ENCODE measurements around the gene OTOG.

GRCh38 chr11:17591293-17591692, 44.2 kb downstream of the OTOG start:
- no peak for TF ChIP-seq CTCF (IDR thresholded peaks at IDR 0.05; ENCODE audit: insufficient read depth, low read length)
- TF ChIP-seq POLR2AphosphoS5 (IDR thresholded peaks at IDR 0.05; ENCODE audit: low read depth) = no peak
- TF ChIP-seq SPI1 (IDR thresholded peaks at IDR 0.05; ENCODE audit: borderline replicate concordance, low read depth) = no peak
- TF ChIP-seq GABPA (IDR thresholded peaks at IDR 0.05; ENCODE audit: low read depth) = no peak
- no peak for TF ChIP-seq REST (IDR thresholded peaks at IDR 0.05; ENCODE audit: insufficient replicate concordance, low read depth)

Measured in HL-60 (cell line).